Hepatocyte (in vitro differentiated cells): ENCODE measurements around the gene FPGS. TPM values are rescaled to one million over a fixed set of nuclear protein-coding genes. Genes with fewer than 3 reads are reported as not detected.

Experiments used
- DNase-seq: peaks from one replicate; pipeline ENCODE4 v3.0.0-alpha.2; 2016; ENCODE audit warnings: low spot score
- H2AFZ ChIP-seq: fragments of 200-600 bp; sonication (generic); 2 replicates; pipeline ENCODE4 v1.6.0; 2016; ENCODE audit warnings: antibody characterized with exemption, mild to moderate bottlenecking
- H3K27ac ChIP-seq: fragments of 200-600 bp; sonication (generic); 2 replicates; pipeline ENCODE4 v1.5.1; 2016; ENCODE audit warnings: mild to moderate bottlenecking
- H3K27me3 ChIP-seq: fragments of 200-600 bp; sonication (generic); 2 replicates; pipeline ENCODE4 v1.6.1; 2016
- H3K36me3 ChIP-seq: fragments of 200-600 bp; sonication (generic); replicated peaks from 2 replicates; pipeline ENCODE4 v1.5.1; 2016; ENCODE audit warnings: low read depth; ENCODE audit not compliant: insufficient read depth
- H3K4me1 ChIP-seq: fragments of 200-600 bp; sonication (generic); 2 replicates; pipeline ENCODE4 v1.5.1; 2016; ENCODE audit warnings: mild to moderate bottlenecking, moderate library complexity; ENCODE audit not compliant: insufficient read depth
- H3K4me2 ChIP-seq: fragments of 200-600 bp; sonication (generic); 2 replicates; pipeline ENCODE4 v1.6.0; 2016
- H3K4me3 ChIP-seq: fragments of 200-600 bp; sonication (generic); 2 replicates; pipeline ENCODE4 v1.5.1; 2016; ENCODE audit warnings: mild to moderate bottlenecking
- H3K79me2 ChIP-seq: fragments of 200-600 bp; sonication (generic); 2 replicates; pipeline ENCODE4 v1.6.0; 2017; ENCODE audit warnings: mild to moderate bottlenecking
- H3K9me2 ChIP-seq: fragments of 200-600 bp; sonication (generic); replicated peaks from 2 replicates; pipeline ENCODE4 v1.6.0; 2017; ENCODE audit warnings: mild to moderate bottlenecking; ENCODE audit not compliant: insufficient read depth
- H3K9me3 ChIP-seq: fragments of 200-600 bp; sonication (generic); 2 replicates; pipeline ENCODE4 v1.5.1; 2016; ENCODE audit warnings: low read depth, mild to moderate bottlenecking
- H4K20me1 ChIP-seq: fragments of 200-600 bp; sonication (generic); 2 replicates; pipeline ENCODE4 v1.6.0; 2016; ENCODE audit warnings: mild to moderate bottlenecking; ENCODE audit not compliant: insufficient read depth, poor library complexity, severe bottlenecking
- CTCF ChIP-seq: fragments of 200-600 bp; sonication (generic); IDR thresholded peaks from 2 replicates; pipeline ENCODE4 v1.5.1; 2016; ENCODE audit warnings: antibody characterized with exemption, mild to moderate bottlenecking; ENCODE audit not compliant: poor library complexity
- EZH2 ChIP-seq: fragments of 200-600 bp; sonication (generic); IDR thresholded peaks from 2 replicates; pipeline ENCODE4 v1.6.1; 2016; ENCODE audit warnings: antibody characterized with exemption, mild to moderate bottlenecking, borderline replicate concordance
- EZH2phosphoT487 ChIP-seq: fragments of 200-600 bp; sonication (generic); IDR thresholded peaks from one replicate; pipeline ENCODE4 v1.6.1; 2018; ENCODE audit warnings: antibody characterized with exemption, mild to moderate bottlenecking, low read depth, moderate library complexity; ENCODE audit not compliant: unreplicated experiment, severe bottlenecking
- WGBS: methylation state at CpG from one replicate; pipeline ENCODE4 v1.1.6; 2016; ENCODE audit warnings: low lambda C conversion rate; ENCODE audit errors: missing lambda C conversion rate; 5-methylcytosine and 5-hydroxymethylcytosine counted together
- polyA plus RNA-seq: library from polyadenylated mRNA; unstranded; fragments of >200 nt; fragmentation: Nextera tagmentation; extraction: Ambion mirVana; gene quantifications from 2 replicates; pipeline ENCODE4 v1.2.1, GENCODE V29; 2016
- total RNA-seq: library from RNA; depleted of rRNA; stranded (reverse); fragments of >200 nt; gene quantifications from 2 replicates; pipeline ENCODE4 v1.2.3, GENCODE V29; 2014

The FPGS gene
- total and polyA plus RNA-seq, 2 experiments from 2014 or later = 27.4 to 48.5 TPM

DNA sequence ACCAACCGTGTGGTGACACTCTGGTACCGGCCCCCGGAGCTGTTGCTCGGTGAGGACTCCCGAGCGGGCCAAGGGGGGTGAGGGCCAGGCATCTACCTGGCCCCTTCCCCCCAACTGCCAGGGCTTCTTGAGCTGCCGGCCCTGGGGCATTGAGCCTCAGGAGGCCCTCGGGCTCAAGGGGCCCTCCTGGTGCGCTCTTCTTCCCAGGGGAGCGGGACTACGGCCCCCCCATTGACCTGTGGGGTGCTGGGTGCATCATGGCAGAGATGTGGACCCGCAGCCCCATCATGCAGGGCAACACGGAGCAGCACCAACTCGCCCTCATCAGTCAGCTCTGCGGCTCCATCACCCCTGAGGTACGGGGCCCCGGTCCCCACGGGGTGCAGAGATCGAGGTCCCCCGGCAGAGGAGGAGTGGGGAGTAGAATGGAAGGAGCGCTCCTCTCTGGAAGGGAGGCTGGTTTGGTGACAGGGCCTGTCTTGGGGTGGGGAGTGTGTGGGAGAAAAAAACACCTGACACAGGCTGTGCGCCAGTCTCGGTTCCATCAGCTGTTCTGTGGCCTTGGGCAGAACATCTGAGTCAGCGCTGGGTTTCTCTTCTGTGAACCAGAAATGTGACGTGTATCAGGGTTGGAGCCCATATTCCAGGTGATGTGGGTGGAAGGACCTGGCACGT, 14.2 kb upstream of the FPGS start:
- peaks cover 8% of the 10 kb centered on the region for H3K4me1 ChIP-seq
- no peak overlapping the region for H3K4me2 ChIP-seq
- TF ChIP-seq EZH2 = no peak
- TF ChIP-seq EZH2phosphoT487 = no peak
- TF ChIP-seq CTCF = no peak
- no peak overlapping the region for H2AFZ ChIP-seq
- DNase-seq = no peak
- peaks cover 3% of the 10 kb centered on the region for H3K36me3 ChIP-seq
- H3K9me3 ChIP-seq = no peaks in the 10 kb centered on the region
- peaks cover 50% of the 10 kb centered on the region for H4K20me1 ChIP-seq
- no peak overlapping the region for H3K27ac ChIP-seq
- H3K27me3 ChIP-seq = no peaks in the 10 kb centered on the region
- H3K4me3 ChIP-seq = no peak overlapping the region
- WGBS = 95% methylated on average over 23 of the region's 26 CpGs
- H3K9me2 ChIP-seq = no peaks in the 10 kb centered on the region
- H3K79me2 ChIP-seq = peaks cover 45% of the 10 kb centered on the region

DNA sequence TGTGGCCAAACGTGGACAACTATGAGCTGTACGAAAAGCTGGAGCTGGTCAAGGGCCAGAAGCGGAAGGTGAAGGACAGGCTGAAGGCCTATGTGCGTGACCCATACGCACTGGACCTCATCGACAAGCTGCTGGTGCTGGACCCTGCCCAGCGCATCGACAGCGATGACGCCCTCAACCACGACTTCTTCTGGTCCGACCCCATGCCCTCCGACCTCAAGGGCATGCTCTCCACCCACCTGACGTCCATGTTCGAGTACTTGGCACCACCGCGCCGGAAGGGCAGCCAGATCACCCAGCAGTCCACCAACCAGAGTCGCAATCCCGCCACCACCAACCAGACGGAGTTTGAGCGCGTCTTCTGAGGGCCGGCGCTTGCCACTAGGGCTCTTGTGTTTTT, 13.5 kb upstream of the FPGS start:
- Histone ChIP-seq H3K79me2 (peaks cover 45% of the 10 kb centered on the region), H3K4me1 (peaks cover 8% of the 10 kb centered on the region), H3K27ac (no peak overlapping the region)

DNA sequence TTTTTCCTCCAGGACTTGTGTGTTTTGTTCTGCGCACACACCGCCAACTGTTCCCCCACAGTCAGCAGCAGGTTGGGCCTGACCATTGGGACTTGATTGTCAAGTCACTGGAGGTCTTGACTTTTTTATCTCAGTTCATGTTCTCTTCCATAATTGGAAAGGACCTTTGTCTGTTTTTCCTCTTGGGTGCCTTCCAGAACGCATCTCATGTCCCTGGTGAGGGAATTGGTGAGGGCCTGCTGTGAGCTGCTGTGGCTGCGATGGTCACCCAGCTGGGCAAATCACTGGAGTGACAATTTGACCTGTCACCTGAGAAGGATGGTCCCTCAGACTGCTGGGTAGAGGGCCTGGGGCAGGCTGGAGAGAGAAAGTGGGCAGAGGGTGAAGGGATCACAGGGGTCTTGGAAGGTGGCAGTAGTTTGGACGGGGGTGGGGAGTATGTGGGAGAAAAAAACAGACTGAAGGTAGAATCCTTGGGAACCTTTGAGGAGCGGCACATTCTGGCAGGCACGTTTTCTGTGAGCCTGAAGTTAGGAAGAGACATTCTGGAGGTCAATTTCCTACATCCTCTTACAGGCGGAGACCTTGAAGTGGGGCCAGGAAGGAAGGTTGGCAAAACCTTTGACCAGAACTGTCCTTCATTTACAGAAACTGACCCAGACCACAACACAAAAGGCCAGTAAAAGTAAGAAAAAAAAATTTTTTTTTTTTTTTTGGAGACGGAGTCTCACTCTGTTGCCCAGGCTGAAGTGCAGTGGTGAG, 12.4 kb upstream of the FPGS start:
- Histone ChIP-seq H3K4me2 (no peak overlapping the region), H4K20me1 (peaks cover 50% of the 10 kb centered on the region), H3K27ac (no peak overlapping the region), H3K4me1 (peaks cover 8% of the 10 kb centered on the region), H2AFZ (no peak overlapping the region), H3K27me3 (no peaks in the 10 kb centered on the region), H3K9me3 (no peaks in the 10 kb centered on the region), H3K9me2 (no peaks in the 10 kb centered on the region), H3K36me3 (peaks cover 3% of the 10 kb centered on the region), H3K79me2 (peaks cover 45% of the 10 kb centered on the region), H3K4me3 (no peak overlapping the region)
- 94% methylated on average over 9 of the region's 9 CpGs for WGBS
- TF ChIP-seq EZH2 = no peak
- no peak for TF ChIP-seq CTCF
- no peak for TF ChIP-seq EZH2phosphoT487
- no peak for DNase-seq

More for the DNA sequence above, 13.5 kb upstream of the FPGS start:
- TF ChIP-seq EZH2 = no peak
- no peaks in the 10 kb centered on the region for H3K27me3 ChIP-seq
- H4K20me1 ChIP-seq = peaks cover 50% of the 10 kb centered on the region
- peaks cover 3% of the 10 kb centered on the region for H3K36me3 ChIP-seq
- H3K9me2 ChIP-seq = no peaks in the 10 kb centered on the region
- DNase-seq = no peak
- H3K4me3 ChIP-seq = no peak overlapping the region
- H3K9me3 ChIP-seq = no peaks in the 10 kb centered on the region
- WGBS = 95% methylated on average over 25 of the region's 25 CpGs
- H3K4me2 ChIP-seq = no peak overlapping the region
- H2AFZ ChIP-seq = no peak overlapping the region

DNA sequence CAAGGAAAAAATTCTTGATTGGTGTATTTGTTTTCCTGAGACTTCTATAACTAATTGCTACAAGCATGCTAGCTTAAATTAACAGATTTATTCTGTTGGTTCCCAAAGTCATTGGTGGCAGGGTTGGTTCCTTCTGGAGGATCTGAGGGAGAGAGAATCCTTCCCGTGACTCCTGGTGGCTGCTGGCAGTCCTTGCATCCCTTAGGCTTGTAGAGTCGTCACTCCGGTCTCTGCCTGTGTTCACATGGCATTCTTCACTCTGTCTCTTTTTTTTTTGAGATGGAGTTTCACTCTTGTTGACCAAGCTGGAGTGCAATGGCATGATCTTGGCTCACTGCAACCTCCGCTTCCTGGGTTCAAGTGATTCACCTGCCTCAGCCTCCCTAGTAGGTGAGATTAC, 11.6 kb upstream of the FPGS start:
- no peak overlapping the region for H3K4me3 ChIP-seq
- peaks cover 12% of the 10 kb centered on the region for H3K4me1 ChIP-seq
- TF ChIP-seq EZH2phosphoT487 (no peak), CTCF (no peak), EZH2 (no peak)
- H3K27me3 ChIP-seq = no peaks in the 10 kb centered on the region
- no peak for DNase-seq
- peaks cover 49% of the 10 kb centered on the region for H4K20me1 ChIP-seq
- peaks cover 3% of the 10 kb centered on the region for H3K36me3 ChIP-seq
- H3K9me3 ChIP-seq = no peaks in the 10 kb centered on the region
- H3K9me2 ChIP-seq = no peaks in the 10 kb centered on the region
- no peak overlapping the region for H3K4me2 ChIP-seq
- peaks cover 43% of the 10 kb centered on the region for H3K79me2 ChIP-seq
- 95% methylated on average over 4 of the region's 4 CpGs for WGBS
- H3K27ac ChIP-seq = no peak overlapping the region
- no peak overlapping the region for H2AFZ ChIP-seq
